Activated naive CD4-positive, alpha-beta T cell (primary cell): ENCODE results near the gene SUSD3.
"Not testable (repeated sequence)": the region's sequence is repeated elsewhere in the genome, so short reads cannot be mapped to it uniquely, and the experiment has no call there.

Experiments
- DNase-seq, 4 experiments: peaks; one replicate each; lab custom pipeline; 2025; lab: John Stamatoyannopoulos, UW

The SUSD3 gene

DNA sequence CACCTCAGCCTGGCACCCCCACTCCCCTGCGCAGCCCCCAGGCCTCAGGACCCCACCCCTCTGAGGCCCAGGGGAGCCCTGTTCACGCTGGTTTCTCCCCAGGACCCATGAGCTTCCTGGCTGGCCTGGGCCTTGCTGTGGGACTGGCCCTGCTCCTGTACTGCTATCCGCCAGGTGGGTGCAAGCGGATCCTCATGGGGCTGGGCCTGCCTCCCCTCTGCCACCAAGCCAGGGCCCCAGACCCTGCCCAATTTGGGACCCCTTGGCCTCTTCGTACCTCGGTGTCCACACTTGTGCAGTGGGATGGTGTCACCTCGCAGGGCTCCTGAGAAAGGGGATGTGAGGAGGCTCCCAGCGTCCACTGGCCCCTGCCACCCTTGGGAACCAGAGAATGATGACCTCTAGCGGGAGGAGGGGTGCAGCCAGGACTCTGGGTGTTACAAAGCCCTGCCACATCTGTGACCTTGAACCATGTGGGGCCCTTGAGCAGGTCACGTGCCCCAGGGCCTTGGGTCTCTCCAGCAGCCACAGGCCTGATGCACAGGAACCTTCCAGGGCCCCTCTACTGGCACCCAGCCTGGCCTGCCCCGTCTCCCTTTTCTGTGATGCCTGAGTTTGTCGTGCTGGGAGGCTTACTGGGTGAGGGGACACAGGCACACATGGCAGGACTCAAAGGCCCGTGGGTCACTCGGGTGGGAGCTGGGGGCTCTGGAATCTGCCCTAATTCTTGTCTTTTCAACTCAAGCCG, 53.8 kb downstream of the SUSD3 start:
- no peak for DNase-seq

DNA sequence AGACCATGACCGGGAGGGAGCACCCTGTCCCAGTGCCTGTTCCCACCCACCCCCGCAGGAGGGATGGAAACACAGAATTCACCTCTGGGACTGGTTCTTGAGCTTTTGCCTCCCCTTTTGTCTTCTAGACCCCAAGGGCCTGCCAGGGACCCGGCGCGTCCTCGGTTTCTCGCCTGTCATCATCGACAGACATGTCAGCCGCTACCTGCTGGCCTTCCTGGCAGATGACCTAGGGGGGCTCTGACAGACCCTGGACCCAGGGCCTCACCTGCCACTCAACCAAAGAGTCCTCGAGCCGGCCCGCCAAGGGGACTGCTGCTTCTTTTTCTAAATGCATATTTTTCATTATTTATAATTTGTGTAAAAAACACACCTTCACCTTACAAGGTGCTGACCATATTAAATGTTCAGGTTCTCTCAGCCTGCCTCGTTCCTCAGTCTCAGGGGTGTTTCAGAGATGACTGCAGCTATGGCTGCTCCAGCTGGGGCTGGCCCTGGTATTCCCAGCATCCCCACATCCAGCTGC, 54.4 kb downstream of the SUSD3 start:
- no peak for DNase-seq

DNA sequence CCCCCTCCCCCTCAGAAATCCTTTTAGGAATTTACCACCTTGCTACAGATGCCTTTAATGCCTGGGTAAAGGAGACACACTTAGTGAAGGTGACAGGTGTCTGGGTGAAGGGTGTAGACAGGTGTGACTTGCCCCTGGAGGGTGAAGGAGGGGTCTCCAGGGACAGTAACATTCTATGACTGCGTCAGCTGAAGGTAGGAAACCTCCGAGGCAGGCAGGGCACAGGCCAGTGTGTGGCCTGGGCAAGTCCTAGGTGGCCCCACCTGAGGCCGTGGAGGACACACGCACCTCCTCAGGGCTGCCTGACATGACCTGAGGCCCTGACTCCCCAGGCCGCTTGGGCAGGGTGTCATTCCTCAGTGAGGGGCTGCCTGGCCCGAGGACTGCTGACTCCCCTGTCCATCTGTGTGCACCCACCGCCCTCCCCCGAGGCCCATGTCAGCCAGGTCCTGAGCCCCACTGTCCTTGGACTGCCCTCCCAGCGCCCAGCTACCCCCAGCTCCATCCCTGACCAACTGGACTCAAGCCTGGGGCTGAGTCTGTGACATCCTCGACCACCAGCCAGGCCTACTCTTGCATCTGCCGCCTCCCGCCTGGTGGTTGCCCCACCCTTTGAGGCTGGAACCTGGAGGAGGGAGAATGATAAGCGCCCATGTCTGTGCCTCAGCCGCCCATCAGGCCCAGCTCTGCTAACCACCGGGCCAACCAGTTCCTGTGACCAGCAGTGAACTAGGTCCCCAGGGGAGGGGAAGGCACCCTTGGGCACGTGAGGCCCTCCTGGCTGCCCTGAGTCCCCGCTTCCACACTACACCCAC, 55.9 kb downstream of the SUSD3 start:
- no peak for DNase-seq

DNA sequence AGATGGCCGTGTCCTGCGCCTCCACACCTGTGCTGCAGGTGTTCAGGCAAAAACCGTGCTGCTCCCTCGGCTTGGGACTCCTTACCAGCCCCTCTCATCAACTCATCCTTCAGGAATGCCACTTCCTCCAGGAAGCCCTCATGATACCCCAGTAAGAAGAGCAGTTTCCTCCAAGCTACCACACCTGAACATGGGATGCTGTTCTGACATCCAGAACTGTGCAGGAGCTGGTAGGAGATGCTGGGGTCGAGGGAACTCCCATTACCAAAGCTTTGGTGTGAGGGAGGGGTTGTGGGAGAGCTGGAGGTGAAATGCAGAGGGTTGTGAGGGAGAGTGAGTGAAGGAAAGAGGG, 56.5 kb downstream of the SUSD3 start:
- no peak for DNase-seq

DNA sequence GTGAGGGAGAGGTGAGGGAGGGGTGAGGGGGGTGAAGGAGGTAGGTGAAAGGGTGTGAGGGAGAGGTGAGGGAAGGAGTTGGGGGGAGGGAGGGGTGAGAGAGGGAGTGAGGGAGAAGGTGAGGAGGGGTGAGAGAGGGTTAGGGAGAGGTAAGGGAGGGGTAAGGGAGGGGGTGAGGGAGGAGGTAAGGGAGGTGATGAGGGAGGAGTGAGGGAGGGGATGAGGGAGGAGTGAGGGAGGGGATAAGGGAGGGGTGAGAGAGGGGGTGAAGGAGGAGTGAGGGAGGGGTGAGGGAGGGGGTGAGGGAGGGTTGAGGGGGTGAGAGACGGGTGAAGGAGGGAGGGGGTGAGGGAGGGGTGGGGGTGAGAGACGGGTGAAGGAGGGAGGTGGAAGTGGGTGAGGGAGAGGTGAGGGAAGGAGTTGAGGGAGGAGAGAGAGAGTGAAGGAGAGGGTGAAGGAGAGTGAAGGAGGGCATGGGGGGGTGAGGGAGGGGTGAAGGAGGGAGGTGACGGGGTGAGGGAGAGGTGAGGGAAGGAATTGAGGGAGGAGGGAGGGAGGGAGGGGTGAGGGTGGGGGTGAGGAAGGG, 57.1 kb downstream of the SUSD3 start:
- DNase-seq, result no peak

DNA sequence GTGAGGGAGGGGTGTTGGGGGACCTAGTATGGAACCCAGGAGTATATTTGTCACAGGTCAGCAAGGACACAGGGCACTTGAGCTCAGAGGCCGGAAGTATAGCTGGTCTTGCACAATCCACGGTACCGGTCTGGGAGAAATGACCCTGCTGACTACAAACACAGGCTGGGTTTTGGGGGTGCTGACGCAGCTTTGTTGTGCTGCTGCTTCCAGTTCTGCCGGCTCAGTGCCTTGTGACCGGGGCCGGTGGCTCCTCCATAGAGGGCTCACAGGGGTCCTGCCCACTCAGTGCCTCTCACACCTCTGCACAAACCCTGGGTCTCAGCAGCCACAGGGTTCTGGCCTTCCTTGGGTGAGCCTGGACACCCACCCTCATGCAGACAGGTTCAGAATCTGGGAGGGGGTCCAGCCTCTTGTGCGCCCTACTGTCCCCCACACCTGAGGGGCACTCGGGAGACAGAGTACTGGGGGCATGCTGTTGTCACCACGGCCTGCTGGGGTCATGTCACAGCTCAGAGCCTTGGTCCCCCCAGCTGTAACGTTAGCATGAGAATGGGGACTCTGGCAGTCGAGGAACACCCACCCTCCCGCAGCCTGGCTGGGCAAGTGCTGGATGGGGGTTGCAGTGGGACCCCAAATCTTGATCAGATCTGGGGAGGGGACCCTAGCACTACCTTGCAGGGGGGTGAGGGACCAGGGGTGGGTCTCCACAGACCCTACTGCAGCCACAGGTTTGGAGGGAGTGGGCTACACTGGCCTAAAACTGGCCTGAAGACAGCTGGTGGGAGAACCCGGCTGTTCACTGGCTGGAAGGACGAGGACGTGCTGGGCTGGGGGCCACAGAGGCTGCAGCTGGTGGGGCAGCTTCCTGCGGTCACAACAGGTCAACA, 57.8 kb downstream of the SUSD3 start:
- DNase-seq, result no peak

DNA sequence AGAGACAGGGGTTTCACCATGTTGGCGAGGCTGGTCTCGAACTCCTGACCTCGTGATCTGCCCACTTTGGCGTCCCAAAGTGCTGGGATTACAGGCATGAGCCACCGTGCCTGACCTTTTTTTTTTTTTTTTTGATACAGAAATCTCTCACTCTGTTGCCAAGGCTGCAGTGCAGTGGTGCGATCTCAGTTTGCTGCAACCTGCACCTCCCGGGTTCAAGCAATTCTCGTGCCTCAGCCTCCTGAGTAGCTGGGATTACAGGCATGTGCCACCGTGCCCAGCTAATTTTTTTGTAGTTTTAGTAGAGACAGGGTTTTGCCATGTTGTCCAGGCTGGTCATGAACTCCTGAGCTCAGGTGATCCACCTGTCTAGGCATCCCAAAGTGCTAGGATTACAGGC, 59.0 kb downstream of the SUSD3 start:
- DNase-seq, result not testable (repeated sequence)

DNA sequence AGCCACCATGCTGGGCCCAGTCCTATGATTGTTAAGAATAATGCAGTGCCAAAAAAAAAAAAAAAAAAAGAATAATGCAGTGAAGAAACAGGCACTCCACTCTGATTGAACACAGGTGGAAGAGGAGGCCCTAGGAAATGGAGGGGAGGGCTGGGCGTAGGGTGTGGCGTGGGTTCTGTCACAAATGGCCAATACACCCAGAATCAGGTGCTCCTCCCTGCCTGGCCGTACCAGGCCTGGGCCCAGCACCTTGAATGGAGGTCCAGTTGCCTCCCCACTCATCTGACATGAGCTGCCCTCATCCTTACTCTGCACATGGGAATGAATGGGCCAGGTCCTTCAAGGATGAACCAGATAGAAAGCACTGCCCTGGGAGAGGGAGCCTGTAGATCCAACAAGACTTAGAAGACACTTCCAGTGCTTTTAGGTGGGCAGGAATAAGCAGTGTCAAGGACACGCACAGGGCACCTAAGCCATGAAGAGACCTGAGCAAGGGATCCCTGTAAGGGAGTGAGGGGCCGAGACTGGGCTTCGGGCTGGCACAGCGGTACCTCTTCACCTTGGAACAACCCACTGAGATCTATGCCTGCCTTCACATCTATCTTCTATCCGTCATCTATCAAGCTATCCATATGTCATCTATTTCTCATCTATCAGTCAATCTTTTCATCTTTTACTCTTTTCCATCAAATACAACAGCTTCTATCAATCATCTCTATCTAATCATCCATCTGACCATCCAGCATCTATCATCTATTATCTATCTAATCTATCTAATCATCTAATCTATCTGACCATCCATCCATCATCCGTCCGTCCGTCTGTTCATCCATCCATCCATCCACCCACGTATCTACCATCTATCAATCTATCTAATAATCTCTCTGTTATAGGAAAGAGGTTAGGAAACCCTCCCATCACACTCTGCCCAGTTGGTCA, 59.7 kb downstream of the SUSD3 start:
- DNase-seq, result no peak

DNA sequence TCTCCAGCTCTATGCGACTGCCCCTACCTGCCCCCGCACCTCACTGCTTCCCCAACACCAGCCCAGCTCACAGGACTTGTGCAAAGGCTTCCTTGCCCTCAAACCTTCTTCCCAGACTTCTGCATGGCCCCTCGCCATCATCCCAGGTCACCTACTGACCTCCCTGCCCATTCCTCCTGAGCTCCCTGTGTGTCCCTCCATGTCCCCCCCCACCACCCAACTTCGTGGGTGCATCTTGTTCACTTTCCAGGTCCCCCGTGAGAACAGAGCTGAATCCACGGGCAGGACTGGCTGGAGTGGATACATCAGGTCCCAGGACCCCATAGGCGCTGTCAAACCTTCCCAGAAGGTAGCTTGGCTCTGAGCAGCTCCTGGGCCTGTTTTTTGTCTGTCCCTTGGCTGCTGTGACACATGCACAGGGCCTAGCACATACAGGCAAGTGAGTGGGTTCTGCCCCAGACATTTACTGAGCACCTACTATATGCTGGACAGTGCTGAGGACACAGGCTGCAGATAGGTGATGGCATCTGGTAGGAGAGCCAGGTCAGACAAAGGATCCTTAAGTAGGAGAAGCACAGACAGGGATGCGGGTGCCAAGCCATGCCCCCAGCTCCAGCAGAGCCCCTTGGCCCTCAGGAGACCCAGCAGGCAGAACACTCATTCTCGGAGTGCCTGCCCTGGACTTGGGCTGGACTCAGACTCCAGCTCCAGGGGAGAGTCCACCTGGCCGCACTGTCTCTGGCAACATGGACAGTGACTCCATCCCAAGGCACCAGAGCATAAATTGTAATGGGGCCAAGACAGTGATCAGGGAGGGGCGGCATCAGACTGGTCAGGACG, 60.6 kb downstream of the SUSD3 start:
- DNase-seq, result no peak

DNA sequence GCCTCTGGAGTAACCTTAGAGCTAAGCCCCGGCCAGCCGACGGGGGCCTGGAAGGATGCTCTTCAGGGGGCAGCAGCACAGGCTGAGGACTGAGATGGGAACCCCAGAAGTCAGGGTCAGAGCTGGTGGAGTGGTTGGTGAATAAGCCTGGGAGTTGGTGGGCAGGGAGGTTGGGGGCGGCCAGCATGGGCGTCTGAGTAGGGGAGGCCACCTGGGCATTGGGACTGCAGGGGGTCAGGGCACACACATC, 61.1 kb downstream of the SUSD3 start:
- no peak for DNase-seq

DNA sequence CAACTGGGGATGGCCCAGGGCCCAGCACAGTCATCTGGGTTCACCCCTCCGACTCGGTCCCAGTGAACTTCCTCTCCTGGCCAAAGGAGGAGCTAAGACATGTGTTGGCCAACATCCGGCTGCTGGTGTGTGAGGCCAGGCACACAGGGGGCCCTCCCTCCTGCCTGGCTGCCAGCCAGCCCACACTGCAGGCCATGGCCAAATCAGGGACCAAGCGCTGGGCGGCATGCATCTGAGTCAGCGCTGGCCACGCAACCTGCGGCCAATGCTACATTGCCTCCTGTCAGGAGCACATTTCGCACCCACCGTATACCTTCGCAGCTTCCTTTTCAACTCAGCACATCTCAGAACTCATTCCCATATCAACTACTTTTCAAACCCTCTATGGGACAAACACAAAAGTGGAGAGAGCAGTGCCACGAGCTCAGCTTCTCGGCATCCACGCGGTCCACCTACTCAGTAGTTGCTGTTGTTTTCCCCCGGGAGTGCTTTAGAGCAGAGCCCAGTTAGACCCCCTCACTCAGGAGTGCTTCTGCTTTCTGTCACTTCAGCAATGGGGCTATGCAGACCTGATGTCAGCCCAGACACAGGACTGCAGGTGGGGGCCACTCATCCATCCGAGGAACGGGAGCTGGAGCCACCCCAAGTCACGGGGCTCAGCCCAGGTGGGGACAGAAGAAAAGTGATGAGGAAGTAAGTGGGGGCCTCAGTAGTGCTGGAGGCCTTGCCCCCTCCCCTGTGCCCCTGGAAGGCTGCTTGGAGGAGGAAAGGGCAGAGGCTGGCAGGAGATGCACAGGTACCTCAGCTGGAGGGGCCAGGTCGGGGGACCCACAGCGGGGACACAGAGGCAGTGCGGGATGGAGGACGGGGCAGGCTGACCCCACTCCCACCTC, 61.7 kb downstream of the SUSD3 start:
- no peak for DNase-seq

DNA sequence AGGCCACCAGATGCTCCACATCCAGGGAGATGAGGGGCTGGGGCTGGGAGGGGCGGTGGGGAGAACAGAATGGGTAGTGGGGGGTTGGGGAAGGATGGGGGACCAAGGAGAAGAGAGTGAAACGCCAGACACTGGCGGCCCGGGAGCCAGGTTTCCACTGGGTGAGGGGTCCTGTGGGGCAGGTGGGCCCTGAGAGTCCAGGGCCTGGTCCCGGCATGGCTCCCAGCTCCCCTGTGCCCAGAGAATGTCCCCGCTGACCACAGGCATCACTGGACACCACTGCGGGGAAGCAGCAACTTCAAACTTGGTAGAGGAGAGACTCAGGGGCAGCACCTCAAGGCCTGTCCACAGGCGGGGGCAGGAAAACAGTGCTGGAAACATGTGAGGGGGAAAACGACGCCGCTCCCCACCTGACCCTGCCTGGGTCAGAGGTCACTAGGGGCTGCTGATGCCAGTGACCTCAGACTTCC, 62.4 kb downstream of the SUSD3 start:
- no peak for DNase-seq

DNA sequence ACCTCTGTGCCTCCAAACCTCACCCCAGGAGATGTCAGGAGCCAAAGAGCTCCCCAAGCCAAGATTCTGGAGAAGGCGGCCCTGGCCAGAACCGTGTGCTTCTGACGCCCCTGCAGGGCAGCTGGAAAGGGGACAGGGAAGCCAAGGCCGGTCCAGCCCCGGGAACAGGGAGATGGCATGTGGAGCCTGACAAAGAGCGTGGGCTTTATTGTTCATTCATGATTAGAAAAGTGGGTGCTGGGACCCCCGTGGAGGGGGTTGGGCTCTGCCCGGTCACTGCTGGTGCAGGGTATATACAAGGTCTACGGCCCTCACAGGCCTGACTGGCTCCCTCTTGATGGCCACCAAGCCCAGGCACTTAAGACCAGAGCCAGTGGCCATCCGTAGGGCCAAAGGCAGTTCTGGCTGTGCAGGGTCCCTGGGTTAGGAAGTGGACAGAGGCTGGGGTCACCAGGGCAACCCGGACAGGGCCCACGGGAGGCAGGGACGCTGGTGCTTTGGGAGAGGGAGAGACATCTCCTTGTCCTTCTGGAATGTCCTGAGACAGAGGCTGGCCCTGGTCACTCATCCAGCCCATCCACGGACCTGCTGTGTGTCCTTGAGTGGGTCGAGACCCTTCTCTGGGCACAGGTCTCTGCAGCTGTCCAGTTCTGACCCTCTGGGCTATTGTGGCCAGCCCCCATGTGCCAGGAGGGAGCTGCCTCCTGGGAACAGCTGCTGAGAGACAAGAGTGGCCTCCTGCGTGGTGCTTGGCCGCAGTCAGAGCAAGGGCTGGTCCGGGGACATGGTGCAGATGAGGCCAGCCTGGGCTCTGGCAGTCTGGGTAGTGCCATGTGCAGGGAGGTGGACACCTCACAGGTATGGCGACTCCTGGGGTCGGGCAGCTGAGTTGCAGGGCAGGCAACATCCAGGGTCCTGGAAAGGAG, 63.1 kb downstream of the SUSD3 start:
- no peak for DNase-seq

DNA sequence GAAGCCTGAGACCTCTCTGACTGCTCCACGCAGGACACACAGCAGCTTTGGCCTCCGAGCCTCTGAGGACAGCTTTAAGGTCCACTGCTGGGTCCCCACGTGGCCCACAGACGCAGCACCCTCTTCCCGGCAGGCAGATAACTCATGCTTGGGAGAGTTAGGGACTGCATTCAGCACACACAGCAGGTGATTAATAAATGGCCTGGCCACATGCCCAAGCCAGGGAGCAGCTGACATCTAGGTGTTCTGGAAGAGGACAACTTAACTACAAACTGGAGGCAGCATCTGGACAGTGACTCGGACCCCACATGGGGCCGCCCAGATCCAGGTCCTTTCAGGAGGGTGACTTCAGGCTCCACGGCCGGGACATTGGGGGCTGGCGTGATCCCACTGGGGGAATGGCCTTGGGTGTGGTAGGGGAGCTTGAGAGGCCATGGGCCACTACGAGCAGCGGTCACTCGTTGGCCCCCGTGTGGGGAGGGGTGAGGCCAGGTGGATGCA, 64.3 kb downstream of the SUSD3 start:
- no peak for DNase-seq

DNA sequence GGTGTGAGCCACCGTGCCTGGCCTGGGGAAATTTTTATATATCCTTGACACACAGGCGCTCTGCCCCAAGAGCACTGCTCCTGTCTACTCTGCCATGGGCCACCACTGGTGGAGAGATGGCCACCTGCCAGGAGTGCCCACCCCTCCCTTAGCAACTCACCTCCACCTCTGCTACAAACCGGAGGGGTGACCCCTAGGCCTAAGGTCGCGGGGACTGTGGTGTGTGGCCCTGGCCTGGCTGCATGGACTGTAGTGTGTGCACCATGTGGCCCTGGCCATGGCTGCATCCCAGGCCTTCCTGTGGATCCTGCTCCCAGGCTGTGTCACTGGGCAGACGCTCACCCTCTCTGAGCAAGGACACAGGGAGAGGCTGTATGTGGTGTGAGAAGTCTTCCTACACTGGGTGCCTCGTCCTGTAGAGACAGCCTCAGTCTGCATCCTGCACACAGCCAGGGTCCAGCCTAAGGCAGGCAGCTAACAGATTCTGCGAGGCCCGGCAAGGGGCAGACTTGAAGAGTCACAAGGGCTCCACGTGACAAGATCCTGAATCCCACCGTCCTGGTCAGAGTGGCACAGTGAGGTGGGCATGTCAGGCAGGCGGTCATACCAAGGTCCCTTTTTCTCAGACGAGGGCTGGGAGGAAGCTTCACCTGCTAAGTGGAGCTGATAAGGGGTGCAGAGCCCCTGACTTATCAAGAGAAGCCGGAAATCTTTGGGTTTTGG, 65.2 kb downstream of the SUSD3 start:
- no peak for DNase-seq

DNA sequence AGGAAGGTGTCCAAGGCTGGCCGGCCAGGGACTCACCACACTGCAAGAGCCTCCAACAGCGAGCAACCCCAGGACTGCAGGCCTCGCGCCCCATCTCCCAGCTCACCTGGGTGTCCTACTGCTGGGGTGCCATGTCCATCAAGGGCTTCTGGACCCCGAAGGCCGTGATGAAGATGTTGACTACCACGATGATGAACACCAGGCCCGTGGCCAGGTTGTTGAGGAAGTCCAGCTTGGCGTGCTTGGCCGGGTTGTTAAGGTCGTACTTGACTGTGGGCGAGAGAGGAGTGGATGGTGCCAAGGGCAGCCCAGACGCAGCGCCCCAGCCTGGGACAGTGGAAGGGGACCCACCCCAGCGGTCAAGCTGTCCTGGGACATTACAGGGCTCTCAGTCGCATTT, 66.3 kb downstream of the SUSD3 start:
- no peak for DNase-seq

DNA sequence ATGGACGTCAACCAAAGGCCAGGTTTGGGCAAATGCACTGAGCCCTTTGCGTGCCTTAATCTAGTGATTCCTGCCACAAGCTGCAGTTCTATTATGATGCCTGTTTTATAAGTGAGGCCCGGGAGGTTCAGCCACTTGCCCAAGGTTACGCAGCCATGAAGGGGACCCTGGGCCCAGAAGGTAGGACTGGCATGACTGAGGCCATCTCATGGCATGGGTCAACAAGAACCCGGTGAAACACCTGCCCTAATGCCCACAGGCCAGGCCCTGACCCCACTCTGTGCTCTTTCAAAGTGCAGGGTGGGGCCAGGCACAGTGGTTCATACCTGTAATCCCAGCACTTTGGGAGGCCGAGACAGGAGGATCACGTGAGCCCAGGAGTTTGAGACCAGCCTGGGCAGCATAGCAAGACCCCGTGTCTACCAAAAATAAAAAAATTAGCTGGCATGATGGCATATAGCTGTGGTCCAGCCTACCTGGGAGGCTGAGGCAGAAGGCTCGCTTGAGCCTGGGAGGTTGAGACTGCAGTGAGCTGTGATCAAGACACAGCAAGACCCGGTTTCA, 66.9 kb downstream of the SUSD3 start:
- no peak for DNase-seq
